Stimulated activated CD4-positive, alpha-beta T cell treated with anti-CD3 and anti-CD28 coated beads, Interleukin-2, amount 100 ng/mL, for 48 hours (primary cell): ENCODE results near the gene GNGT1.
"Not testable (repeated sequence)": the region's sequence is repeated elsewhere in the genome, so short reads cannot be mapped to it uniquely, and the experiment has no call there.

Experiments used
- DNase-seq, 2 donors: peaks; one replicate each; pipeline ENCODE4 v3.0.0-alpha.2; 2020

The GNGT1 gene

DNA sequence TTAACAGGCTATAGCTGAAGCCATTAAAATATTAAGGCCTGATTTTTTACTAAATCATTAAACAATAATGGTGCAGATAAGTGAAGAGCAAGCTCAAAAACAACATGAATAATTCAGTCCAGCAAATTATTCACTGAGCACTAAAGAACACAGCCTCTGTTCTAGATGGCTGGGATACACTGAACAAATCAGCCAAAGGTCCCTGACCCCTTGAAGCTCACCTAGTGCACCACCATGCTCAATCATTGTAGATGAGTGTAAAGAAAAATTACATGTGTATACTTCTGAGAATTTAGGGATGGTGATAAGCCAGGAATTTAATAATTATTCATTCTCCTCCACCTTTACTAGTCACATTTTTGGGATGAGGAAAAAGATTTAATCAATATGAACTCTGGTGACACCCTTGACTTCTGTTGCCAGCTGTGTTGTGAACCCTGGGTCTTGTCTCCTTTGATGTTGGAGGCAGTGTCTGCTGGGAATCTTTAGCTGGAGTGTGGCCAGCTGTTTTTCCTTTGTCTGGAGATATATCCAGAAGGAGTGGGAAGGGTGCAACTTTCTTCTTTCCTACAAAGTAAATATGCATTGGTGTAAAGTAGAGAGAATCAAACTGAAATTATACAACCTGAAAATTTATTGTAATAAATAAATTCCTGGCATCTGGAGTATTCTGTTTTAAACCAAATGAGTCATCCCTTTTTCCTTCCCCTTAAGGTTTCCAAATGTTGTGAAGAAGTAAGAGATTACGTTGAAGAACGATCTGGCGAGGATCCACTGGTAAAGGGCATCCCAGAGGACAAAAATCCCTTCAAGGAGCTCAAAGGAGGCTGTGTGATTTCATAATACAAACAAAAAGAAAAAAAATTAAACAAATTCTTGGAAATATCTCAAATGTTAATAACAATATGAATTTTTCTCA lies 4.0 kb downstream of the GNGT1 start:
- DNase-seq: no peak

DNA sequence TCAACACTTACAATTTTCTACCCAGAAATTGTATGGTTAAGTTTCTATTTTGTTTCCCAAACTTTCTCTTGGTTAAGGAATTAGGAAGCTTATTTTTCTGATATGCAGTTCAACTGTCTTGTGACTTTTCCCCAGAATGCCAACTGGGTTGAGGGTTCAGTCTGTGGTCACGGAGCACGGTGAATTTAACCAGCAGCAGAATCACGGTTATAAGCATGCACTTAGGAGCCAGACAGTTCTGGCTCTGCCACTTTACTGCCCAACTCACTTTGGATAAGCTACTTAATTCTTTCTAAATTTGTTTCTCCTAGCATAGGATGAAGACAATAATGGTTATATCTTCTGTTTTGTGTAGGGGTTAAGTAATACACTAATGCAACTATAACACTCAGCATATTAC lies 4.9 kb downstream of the GNGT1 start:
- DNase-seq: not testable (repeated sequence)

DNA sequence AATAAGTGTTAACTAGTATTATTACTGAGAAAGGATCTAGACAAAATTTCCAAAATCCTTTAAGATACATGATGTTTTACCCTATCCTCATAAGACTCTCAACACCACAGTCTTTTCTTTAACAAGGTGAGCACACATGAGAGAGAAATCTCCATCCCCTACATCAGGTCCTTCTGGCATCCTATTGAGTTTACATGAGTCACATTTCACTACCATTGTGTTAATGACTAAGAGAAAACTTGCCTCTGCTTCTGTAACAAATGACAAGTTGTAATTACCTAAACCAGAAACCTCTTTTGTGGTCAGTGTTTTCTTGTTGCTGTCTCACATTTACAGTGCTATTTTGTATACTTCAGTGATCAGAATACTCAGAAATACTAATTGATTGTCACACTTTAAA lies 5.3 kb downstream of the GNGT1 start:
- DNase-seq: not testable (repeated sequence)

DNA sequence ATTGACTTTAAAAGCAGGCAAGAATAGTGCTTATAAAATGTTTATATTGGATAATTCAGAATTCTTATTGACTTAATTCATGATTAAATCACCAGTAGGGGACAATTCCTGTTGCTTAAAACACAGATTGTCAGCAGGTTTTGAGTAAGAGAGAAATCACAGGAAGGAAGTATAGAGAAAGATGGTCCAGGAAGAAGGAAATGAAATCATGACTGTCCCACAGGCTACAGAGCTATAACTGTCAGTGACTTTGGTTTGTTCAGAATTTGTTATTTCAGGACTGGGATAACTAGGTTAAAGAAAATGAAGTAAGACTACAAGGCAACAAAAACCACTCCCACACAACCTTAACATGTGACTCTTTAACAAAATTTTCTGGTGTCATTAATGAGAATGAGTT lies 6.8 kb downstream of the GNGT1 start:
- DNase-seq: no peak

DNA sequence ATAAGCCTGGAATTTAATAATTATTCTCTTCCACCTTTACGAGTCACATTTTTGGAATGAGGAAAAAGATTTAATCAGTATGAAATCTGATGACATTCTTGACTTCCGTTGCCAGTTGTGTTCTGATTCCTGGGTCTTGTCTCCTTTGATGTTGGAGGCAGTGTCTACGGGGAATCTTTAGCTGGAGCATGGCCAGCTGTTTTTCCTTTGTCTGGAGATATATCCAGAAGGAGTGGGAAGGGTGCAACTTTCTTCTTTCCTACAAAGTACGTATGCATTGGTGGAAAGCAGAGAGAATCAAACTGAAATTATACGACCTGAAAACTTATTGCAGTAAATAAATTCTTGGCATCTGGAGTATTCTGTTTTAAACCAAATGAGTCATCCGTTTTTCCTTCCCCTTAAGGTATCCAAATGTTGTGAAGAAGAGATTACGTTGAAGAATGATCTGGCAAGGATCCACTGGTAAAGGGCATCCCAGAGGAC lies 8.3 kb downstream of the GNGT1 start:
- no peak for DNase-seq

DNA sequence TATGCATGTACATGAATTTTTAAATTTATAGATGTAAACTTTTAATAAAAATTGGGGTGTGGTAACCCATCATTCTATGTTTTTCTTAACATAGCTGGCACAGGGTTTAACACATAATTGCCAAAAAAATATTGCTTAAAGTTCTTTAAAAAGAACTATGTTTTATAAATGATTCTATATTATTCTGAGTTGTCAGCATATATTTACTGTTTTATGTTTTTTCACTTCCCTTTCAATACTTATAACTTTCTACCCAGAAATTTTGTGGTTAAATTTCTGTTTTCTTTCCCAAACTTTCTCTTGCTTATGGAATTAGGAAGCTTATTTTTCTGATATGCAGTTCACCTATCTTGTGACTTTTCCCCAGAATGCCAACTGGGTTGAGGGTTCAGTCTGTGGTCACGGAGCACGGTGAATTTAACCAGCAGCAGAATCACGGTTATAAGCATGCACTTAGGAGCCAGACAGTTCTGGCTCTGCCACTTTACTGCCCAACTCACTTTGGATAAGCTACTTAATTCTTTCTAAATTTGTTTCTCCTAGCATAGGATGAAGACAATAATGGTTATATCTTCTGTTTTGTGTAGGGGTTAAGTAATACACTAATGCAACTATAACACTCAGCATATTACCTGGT lies 9.0 kb downstream of the GNGT1 start:
- DNase-seq: not testable (repeated sequence)

DNA sequence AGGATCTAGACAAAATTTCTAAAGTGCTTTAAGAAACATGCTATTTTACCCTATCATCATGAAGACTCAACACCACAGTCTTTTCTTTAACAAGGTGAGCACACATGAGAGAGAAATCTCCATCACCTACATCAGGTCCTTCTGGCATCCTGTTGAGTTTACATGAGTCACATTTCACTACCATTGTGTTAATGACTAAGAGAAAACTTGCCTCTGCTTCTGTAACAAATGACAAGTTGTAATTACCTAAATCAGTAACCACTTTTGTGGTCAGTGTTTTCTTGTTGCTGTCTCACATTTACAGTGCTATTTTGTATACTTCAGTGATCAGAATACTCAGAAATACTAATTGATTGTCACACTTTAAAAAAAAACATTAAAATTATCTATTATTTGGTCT lies 9.5 kb downstream of the GNGT1 start:
- DNase-seq: not testable (repeated sequence)

DNA sequence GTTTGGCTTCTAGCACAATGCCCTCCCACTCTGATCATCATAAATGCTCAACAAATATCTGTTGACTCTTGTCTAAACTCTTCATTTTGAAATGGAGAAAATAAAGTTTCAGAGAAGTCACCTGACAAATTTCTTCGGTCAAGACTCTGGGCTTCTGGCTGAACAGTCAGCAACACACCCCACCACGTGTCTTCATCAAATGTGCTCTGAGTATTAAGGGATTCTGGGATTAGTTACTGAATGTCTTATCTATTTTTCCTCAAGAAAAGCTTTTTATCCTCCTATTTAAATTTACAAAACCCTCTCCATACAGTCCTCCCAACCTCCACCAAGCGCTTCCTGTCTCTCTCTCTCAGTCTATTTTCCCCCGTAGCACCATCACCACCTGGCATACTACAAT lies 9.9 kb downstream of the GNGT1 start:
- DNase-seq: not testable (repeated sequence)

DNA sequence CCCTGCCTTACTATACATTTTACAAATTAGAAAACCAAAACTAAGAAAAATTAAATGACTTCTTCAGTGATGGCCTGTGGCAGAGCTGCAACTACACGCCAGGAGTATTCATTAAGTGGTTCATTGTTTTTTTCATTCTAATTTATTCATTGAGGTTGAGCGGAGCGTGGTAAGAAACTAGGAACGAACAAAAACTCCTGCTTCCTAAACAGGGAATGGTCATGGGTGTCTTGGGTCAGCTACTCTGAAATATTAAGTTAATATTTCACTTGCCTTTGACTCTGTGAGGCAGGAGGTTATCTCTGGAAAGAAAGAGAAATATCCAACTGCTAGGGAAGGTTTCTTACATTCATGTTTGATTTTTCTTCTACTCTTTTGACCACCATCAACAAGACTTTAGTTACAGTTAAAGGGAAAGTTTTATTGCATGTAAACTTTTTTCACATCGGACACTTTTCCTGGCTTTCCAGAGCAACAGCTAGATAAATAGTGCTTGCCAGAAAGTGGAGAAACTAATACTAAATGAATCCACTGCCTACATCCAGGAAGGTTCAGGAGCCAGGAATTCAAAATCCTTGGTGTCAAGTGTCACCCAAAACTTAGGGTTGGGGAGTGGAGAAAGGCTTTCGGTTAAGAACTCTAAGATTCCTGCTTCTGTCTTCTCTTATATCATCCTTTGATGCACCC lies 14.3 kb downstream of the GNGT1 start:
- no peak for DNase-seq

DNA sequence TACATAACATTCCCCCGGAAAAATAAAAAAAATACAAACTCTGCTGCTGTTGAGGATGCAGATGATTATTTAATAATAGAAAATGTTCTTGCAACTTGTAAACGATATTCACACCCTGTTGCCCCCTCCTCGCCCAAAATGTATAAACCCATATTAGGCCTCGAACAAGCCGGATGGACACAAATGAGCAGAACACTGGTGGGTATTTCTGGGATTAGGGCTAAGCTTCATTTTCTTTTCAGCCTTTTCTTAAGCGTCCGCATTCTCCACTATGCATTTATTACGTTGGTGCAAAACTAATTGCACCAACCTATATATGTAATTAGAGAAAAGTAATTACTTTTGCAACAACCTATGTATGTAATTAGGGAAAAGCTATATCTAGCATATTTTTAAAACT lies 14.8 kb downstream of the GNGT1 start:
- DNase-seq: no peak

DNA sequence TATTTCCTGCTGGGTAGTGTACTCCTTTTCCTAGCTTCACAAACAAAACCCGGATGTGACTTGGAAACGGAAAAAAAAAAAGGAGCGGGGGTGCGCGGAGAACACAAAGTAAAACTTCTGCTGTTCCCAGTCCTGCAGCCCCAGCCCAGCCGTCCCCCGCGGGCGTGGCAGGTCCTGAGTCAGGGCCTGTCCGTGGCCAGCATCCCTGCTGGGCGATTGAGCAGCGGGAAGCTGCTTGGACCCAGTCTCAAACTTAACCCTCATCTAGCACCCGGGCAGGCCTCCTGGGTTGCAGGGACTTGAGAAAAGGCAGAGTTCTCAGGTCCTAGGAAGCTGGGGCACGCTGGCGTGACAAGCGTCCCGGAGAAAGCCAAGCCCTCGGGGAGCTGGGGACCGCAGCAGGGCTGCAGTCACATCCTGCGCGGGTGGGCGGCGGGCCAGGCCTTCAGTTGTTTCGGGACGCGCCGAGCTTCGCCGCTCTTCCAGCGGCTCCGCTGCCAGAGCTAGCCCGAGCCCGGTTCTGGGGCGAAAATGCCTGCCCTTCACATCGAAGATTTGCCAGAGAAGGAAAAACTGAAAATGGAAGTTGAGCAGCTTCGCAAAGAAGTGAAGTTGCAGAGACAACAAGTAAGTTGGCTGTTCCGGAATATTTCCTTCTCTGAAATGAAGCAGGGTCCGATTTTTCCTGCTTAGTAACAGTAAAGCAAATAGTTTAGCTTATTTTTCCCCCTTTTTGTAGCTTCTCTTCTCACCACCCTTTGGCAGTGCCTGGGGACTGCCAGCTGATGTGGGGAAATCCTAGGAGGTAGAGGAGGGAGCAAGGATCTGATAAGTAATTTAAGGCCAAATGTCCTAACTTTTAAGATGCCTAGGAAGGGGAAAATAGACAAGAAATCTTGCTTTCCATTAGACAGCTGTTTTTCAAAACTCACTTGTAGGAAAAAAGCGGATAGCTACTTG lies 15.5 kb downstream of the GNGT1 start, which contains the start of gene GNG11:
TSS of gene GNG11 (plus strand) at position 129 of the 960 bp plus-strand sequence. CDS start at position 532, 403 bp downstream.
- peak in 1 of 2 donors; percentile 4 for DNase-seq

DNA sequence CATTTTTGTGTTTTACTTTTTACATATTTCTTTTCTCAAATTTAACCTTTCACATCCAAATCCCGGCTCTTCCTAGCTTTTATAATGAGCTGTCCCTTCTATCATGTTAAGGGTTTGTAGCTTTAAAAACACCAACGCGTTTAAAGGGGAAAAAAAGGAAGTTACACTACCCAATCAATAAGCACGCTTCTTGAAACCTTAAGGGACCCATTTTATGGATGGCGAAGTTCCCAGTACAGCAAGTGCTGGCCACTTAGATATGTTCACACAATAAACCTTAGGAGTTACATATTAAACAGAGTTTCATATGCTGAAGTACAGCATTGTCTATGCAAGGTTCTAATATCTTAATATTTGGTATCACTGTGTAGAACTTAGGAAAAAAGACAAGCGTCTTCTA lies 16.9 kb downstream of the GNGT1 start:
- DNase-seq: no peak

DNA sequence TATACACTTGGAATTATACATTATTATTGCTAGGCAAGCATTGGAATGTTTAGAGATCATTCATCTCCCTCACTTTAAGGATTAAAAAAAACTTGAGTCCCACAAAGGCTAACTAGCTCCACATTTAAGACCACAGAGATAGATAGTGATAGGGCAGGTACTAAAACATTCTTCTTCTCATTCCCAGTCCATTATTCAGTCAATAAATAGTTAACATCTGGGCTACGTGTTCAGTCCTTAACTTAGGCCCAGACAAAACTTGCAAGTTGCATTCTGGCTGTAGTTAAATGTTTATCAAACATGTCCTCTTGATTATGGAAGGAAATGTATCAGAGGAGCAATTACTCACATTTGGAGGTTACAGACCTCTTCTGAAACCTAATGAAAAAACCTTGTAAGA lies 17.6 kb downstream of the GNGT1 start:
- no peak for DNase-seq

DNA sequence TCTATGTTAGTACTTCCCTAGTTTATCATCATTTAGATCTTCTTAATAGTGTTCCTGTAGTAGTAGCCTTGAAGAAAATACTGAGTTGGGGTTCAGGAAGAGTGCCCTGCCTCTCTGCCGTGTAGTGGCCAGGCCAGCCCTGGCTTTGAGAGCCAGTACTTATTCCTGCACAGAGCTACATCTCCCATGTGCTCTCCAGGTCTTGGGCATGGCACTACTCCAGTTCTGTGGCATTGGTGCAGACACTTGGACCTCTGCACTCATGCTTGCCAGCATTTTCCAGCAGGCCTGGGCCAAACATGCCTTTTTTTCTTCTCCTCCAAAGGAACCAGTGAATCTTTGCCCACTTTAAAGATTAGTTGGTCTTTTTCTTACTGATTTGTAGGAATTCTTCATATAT lies 20.4 kb downstream of the GNGT1 start:
- DNase-seq: no peak

DNA sequence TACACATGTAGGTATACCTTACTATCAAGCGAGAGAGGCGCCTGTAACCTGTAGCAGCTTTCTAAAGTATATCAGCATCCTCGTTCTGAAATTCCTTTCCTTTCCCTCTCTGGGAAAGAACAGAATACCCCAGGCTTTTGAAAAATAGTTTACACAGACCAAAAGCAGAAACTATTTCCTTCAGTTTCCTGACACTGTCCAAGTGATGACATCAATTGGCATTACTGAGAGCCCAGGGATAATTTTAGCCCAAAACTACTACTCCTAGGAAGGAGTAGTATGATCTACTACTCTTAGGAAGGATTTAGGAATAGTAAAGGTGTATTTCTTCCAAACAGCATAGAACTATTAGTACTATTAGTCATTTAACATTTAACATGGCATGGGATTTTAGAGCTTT lies 21.2 kb downstream of the GNGT1 start:
- DNase-seq: no peak

DNA sequence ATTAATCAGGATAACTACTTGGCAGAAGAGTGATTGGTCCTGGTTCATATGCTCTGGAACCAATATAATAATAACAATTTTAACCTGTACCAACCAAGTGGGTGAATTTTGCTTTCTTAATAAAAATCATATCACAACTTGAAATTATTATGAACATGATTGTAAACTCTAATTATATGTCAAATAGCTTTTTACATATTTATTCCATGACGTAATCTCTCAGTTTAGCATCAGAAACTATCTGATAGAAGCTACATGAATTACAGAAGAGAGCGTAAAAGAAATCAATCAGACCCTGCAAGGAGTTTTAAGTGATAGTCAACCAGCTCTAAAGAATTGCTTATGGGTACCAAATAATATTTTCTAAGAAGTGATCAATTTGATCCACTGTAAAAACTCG lies 25.3 kb downstream of the GNGT1 start:
- no peak for DNase-seq

DNA sequence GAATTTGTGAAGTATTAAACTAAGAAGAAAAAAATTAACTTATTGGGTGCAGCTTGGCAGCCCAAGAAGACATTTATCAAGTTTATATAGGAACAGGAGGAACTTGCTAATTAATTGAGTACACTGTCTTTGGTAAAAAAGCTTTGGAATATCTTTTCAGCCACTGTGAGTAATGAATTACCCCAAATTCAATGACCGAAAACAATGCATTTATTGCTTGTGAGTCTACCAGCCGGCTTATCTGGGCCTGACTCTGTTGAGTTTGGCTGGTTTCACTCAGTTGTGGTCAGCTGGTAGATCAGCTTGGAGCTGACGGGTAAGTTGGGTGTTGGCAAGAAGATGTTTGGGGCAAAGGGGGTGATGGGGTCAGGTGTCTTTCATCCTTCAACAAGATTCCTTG lies 26.8 kb downstream of the GNGT1 start:
- DNase-seq: no peak

DNA sequence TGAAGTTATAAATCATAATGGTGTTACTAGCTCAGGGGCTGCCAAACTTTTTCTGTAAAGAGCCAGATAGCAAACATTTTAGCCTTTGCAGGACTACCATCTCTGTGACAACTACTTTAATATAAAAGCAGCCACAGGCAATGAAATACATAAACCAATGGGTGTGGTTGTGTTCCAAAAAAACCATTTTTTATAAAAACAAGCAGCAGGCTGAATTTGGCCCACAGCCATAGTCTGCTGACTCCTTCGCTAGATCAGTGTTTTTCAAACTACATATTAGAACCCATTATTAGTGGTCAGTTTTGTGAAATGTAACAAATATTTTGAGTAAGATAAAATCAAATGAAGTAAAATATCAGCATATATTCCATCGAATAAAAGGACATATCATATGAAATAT lies 28.7 kb downstream of the GNGT1 start:
- no peak for DNase-seq

DNA sequence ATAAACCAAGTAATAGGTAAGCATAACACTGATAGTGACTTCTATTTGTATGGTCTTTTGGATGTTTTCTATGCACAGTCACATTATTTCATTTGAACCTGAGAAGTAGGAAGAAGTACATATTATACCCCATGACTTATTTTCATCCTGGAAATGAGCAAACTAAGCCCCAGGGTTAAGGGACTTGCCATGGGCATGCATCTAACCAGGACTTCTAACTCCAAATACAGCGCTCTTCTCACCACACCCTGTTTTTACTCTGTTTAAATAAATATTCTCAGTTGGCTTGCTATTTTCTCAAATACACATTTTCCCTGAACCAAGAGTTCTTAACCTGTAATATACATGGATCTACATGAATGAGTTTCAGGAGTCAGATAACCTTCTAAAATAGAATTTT lies 31.5 kb downstream of the GNGT1 start:
- DNase-seq: no peak

DNA sequence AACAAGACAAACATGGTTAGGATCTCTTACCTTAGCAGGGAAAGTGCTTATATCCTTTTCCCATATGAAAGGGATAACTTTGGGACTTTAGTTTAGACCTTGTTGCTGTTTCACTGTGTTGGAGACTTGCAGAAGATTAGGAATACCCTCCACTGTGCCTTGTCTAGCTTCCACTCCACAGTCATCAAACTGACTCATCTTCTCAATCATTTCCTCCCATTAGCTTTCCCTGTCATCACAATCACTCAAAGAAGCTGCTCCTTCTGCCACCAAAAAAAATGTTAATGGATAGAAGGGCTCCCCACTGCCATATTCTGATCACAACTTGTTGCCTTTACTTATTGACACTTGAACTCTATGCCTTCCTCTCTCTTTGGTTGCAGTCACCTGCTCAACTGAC lies 31.9 kb downstream of the GNGT1 start:
- no peak for DNase-seq

DNA sequence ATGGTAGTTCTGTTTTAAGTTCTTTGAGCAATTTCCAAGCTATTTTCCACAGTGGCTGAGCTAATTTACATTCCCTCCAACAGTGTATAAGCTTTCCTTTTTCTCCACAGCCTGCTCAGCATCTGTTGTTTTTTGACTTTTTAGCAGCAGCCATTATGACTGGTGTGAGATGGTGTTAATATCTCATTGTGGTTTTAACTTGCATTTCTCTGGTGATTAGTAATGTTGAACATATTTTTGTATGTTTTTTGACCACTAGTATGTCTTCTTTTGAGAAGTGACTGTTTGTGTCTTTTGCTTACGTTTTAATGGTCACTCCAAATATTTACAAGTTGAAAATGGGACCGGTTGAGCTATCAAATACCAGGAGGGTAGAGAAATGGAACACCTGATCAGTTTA lies 35.6 kb downstream of the GNGT1 start:
- DNase-seq: no peak

DNA sequence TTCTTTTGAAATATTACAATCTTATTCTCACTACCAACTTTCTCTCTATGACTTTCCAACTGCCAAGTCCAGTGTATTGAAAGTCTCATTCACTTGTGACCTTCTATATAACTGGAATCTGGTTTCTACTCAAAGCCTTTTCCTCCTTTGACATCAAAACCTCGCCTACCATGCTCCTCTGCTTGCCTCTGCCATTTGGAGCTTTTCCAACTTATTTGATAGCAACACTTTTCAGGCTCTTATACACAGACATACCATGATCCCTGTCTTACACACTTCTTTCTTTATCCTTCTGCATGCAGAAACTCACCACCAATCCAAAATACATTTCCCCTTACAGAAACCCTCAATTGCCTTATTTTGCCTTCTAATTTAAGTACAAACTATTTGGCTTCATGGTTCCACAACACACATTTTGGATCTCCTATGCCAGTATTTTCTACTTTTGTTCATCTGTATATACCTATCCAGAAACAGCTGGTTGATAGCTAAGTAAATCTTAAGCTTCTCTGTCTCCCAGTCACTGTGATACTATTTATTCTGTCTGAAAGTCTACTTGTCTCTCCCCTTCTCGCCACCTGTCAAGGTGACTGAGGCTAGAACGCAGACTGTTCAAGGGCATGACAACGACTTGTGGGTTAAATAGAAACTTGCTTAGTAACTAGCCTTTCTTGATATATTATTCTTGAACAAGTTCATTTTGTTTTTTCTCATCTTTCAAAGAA lies 37.6 kb downstream of the GNGT1 start:
- no peak for DNase-seq
